Heart right ventricle (tissue), 16 donors: ENCODE data around the gene TFEB. TPM values are rescaled to one million over a fixed set of nuclear protein-coding genes. Genes with fewer than 3 reads are reported as not detected.

Experiments used
- ATAC-seq, 8 donors: fragments of 200-7000 bp; cut with Tn5 transposase; one replicate each; pipeline ENCODE4 v1.9.1; 2020; ENCODE audit warnings: mild to moderate bottlenecking in 8 of 8, moderate library complexity in 8 of 8, moderate number of reproducible peaks in 1 of 8
- DNase-seq, 2 donors: peaks; one replicate each; pipeline ENCODE4 v3.0.0-alpha.2; 2020
- H3K27ac ChIP-seq, 10 donors: fragments of 200-600 bp; sonication (generic) in 2 of 10; one replicate each; pipeline versions ENCODE4 v1.5.0 to v1.8.0; 2020 to 2022; ENCODE audit warnings: mild to moderate bottlenecking in 3 of 10
- H3K27me3 ChIP-seq, 7 donors: fragments of 200-600 bp; one replicate each; pipeline ENCODE4 v1.8.0; 2021 to 2022; ENCODE audit warnings: mild to moderate bottlenecking in 2 of 7
- H3K36me3 ChIP-seq, 9 donors: fragments of 200-600 bp; sonication (generic) in 1 of 9; one replicate each; pipeline versions ENCODE4 v1.5.0 to v1.8.0; 2020 to 2022; ENCODE audit warnings: mild to moderate bottlenecking in 2 of 9
- H3K4me1 ChIP-seq, 9 donors: fragments of 200-600 bp; sonication (generic) in 1 of 9; one replicate each; pipeline versions ENCODE4 v1.5.0 to v1.8.0; 2020 to 2022; ENCODE audit warnings: mild to moderate bottlenecking in 4 of 9
- H3K4me3 ChIP-seq, 10 donors: fragments of 200-600 bp; sonication (generic) in 2 of 10; one replicate each; pipeline versions ENCODE4 v1.5.0 to v1.8.0; 2020 to 2022; ENCODE audit warnings: mild to moderate bottlenecking in 7 of 10, moderate library complexity in 2 of 10
- H3K9me3 ChIP-seq, 11 donors: fragments of 200-600 bp in 10 of 11; sonication (generic) in 2 of 11; one replicate each; pipeline versions ENCODE4 v1.5.0 to v1.8.0; 2013 to 2022; ENCODE audit warnings: mild to moderate bottlenecking in 2 of 11, control low read depth in 1 of 11, moderate library complexity in 1 of 11
- WGBS, 2 donors: extraction: QIAGEN DNeasy Blood & Tissue Kit; methylation state at CpG; one replicate each; pipeline ENCODE4 v1.1.7; 2013; ENCODE audit warnings: inconsistent platforms in 1 of 2; 5-methylcytosine and 5-hydroxymethylcytosine counted together
- intact Hi-C, 10 donors: fragments of 100-400 bp; cut with DNase I; formaldehyde crosslinking; loops; one replicate each; pipeline versions ENCODE4 v1.11.1 to v1.14.2; 2022
- polyA plus RNA-seq, 2 donors: library from polyadenylated mRNA; stranded (reverse); fragments of 200-250 nt; gene quantifications; one replicate each; pipeline ENCODE4 v1.2.3, GENCODE V29; 2013
- total RNA-seq, 10 donors: library from RNA; stranded (reverse); fragmentation: NEBNext Ultra II Directional in 3 of 10; extraction: Animal tissue kit (Norgen Biotek cat#: 25700) in 3 of 10; gene quantifications; one replicate each; pipeline versions ENCODE4 v1.2.1 to v1.2.4, GENCODE V29; 2021 to 2023
- TF ChIP-seq, protein P1 (sequence below), 9 donors: fragments of 200-600 bp; sonication (generic) in 2 of 9; IDR thresholded peaks; one replicate each; pipeline versions ENCODE4 v1.5.0 to v1.8.0; 2021 to 2022; ENCODE audit warnings: antibody characterized with exemption in 9 of 9, mild to moderate bottlenecking in 5 of 9, moderate library complexity in 1 of 9
- donor health status: Arrhythmogenic right ventricular cardiomyopathy.
- donor health status: ischemic (EF 13 %, LVEDD 7.1; RV severe dilation, severe dysfunction).
- donor health status: healthy with polysubstance abuse.
- donor health status: DM: no; HTN: yes; CAD: no.
- donor health status: DM: no; HTN: no; CAD: no.
- donor health status: ischemic (EF 25% LVEDD 6.9; RV normal size, moderate dysfunction).
- donor health status: ischemic (EF 25% LVEDD 5.7; RV mildly dilated, moderate dysfunction).
- donor health status: healthy.
- donor health status: DM: yes; HTN: yes; CAD: no.
- donor health status: Ischemic cardiomyopathy.
- donor health status: ischemic (EF 35%, LVEDD 5.7; RV mildly dilated, moderate dysfunction).
- donor health status: nonischemic (EF 11% LVEDD 7.7; RV severe dilation, severe dysfunction).
- donor health status: DM: yes; HTN: yes; CAD: no.
- donor health status: PGD.
- donor health status: ischemic (EF 29% LVEDD 5.4; RV normal size, mild dysfunction).
- donor health status: nonischemic (EF 23%, LVEDD 6.1; RV moderate dilation, normal function).

Gene TFEB
- total and polyA plus RNA-seq, 12 donors, result 29.2 to 52.3 (median 39.6) TPM

DNA sequence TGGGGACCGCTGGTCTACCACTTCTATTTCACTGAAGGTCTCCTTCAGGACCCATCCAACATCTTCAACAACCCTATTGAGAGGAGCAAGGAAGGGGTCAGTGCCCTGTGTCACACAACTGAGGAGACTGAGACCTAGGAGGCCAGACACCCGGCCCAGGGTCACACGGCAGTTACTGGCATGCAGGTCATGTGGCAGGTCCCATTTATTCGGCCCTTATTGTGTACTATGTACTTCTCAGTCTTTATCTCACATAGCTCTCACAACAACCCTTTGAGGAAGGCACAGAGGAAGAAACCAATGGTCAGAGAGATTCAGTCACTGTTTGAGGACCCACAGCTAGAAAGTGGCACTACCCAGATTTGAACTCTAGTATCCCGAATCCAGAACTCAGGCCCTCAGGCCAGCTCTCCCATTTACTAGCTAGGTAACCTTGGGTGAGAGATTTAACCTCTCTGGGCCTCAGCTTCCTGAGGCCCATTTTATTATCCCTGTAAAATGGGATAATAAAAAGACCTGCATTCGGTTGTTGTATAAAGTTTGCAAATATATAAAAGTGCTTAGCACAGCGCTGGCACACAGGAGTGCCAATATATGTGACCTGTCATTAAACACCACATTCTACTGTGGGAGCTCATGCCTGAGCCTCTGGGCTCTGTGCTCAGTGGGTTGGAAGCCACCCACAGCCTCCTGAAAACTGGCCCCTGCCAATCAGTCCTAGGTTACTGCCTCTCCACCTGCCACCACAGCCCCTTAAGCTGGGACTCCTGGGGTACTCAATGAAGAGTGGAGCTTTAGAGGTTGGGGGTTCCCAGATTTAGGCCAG is 15.8 kb downstream of the TFEB start:
- H3K27me3 ChIP-seq, result no peaks in the 10 kb centered on the region
- H3K9me3 ChIP-seq, result no peaks in the 10 kb centered on the region
- 66 to 82% methylated on average over 7 of the region's 7 CpGs for WGBS, 2 donors
- ATAC-seq (no peak), DNase-seq (no peak)
- TF ChIP-seq, protein P1, sequence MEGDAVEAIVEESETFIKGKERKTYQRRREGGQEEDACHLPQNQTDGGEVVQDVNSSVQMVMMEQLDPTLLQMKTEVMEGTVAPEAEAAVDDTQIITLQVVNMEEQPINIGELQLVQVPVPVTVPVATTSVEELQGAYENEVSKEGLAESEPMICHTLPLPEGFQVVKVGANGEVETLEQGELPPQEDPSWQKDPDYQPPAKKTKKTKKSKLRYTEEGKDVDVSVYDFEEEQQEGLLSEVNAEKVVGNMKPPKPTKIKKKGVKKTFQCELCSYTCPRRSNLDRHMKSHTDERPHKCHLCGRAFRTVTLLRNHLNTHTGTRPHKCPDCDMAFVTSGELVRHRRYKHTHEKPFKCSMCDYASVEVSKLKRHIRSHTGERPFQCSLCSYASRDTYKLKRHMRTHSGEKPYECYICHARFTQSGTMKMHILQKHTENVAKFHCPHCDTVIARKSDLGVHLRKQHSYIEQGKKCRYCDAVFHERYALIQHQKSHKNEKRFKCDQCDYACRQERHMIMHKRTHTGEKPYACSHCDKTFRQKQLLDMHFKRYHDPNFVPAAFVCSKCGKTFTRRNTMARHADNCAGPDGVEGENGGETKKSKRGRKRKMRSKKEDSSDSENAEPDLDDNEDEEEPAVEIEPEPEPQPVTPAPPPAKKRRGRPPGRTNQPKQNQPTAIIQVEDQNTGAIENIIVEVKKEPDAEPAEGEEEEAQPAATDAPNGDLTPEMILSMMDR (IDR thresholded peaks at IDR 0.05), result no peak
- no peak overlapping the region for H3K4me3 ChIP-seq
- peaks cover 27 to 100% (median 86%) of the 10 kb centered on the region in 9 donors for H3K4me1 ChIP-seq
- H3K27ac ChIP-seq, result peak overlapping the region in 8 of 10 donors; percentile 2 to 88 (median 42)
- peaks cover 0 to 2% (median 0%) of the 10 kb centered on the region in 9 donors for H3K36me3 ChIP-seq
- intact Hi-C loops, result no loop called here

DNA sequence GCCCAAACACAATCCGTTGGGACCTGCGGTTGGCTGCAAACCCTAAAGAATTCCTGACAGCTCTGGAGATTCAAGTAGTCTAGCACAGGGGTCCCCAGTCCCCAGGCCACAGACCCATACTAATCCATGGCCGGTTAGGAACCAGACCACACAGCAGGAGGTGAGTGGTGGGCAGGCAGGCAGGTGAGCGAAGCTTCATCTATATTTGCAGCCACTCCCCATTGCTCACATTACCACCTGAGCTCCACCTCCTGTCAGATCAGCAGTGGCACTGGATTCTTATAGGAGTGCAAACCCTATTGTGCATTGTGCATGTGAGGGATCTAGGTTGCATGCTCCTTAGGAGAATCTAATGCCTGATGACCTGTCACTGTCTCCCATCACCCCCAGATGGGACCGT is 16.6 kb downstream of the TFEB start:
- intact Hi-C loops, result no loop called here
- Histone ChIP-seq H3K9me3 (no peaks in the 10 kb centered on the region), H3K27ac (peak overlapping the region in 4 of 10 donors; percentile 15 to 91 (median 74)), H3K27me3 (no peaks in the 10 kb centered on the region), H3K4me1 (peaks cover 19 to 100% (median 86%) of the 10 kb centered on the region in 9 donors), H3K36me3 (peaks cover 0 to 5% (median 0%) of the 10 kb centered on the region in 9 donors), H3K4me3 (no peak overlapping the region)
- 64 to 73% methylated on average over 5 of the region's 5 CpGs for WGBS, 2 donors
- ATAC-seq (no peak), DNase-seq (no peak)
- TF ChIP-seq, protein P1 (IDR thresholded peaks at IDR 0.05), result no peak

DNA sequence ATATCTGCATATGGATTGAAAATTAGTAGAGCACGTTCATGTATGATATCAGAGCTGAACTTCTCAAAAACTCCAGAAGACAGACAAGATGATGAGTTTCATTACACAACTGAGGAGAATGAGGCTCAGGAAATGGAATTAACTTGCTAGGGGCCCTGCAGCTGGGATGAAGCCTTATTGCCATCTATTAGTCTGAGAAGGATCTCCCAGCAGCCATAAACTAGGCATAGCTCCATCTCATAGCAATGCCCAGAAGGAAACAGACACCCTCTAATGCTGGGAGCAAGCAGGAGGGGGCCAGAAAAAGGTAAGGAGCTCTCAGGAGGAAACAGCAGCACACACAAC is 18.0 kb downstream of the TFEB start:
- Histone ChIP-seq H3K27ac (peak overlapping the region; percentile 18 to 91 (median 79)), H3K27me3 (no peaks in the 10 kb centered on the region), H3K36me3 (peaks cover 0 to 5% (median 0%) of the 10 kb centered on the region in 9 donors), H3K4me3 (no peak overlapping the region), H3K9me3 (no peaks in the 10 kb centered on the region), H3K4me1 (peaks cover 19 to 100% (median 86%) of the 10 kb centered on the region in 9 donors)
- TF ChIP-seq, protein P1 (IDR thresholded peaks at IDR 0.05), result no peak
- ATAC-seq (no peak), DNase-seq (no peak)
- WGBS, 2 donors, result 50 to 59% methylated on average over 1 of the region's 1 CpG
- intact Hi-C loops, result no loop called here

DNA sequence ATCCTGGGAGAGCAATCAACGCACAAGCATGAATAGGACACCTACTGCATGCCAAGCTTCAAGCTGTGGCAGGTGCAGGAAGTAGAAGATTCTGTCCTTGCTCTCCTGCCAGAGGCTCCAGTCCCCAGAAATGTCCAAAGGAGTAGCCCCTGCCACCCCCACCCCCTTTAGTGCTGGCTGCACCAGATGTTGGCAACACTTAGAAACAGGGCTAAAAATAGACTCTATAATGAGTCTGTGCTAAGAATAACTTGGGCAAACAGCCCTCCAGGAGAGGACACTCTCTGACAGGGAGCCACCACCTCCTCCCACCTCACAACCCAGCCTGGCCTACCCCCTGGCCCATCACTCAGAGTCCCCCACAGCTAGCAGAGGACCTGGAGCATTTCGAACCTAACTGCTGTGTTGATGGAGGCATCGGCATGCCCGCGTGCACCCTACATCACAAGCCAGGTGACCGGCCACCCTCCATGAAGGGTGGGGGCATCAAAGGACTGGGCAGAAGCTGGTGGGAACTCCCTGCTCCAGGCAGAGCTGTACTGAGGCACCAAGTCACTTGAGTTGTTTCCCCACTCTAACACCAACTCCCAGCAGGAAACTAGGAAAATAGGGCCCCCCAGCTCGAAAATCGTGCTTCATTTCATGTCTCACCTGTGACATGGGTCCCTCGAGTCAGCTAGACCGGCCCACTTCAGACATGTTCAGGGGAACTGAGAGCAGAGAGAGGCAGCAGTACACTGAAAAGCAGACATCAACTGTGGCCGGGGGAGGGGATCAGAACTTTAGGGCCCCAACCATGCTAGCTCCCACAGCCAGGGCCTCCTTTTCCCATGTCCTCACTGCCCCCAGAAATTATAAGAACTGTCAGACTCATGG is 18.7 kb downstream of the TFEB start:
- ATAC-seq, result peak; percentile 42 to 79 (median 61)
- peak in 1 of 2 donors; percentile 60 for DNase-seq
- 44 to 65% methylated on average over 11 of the region's 11 CpGs for WGBS, 2 donors
- H3K4me1 ChIP-seq, result peaks cover 22 to 100% (median 89%) of the 10 kb centered on the region in 9 donors
- H3K36me3 ChIP-seq, result peaks cover 0 to 5% (median 0%) of the 10 kb centered on the region in 9 donors
- no peak overlapping the region for H3K4me3 ChIP-seq
- no peaks in the 10 kb centered on the region for H3K9me3 ChIP-seq
- TF ChIP-seq, protein P1 (IDR thresholded peaks at IDR 0.05), result no peak
- intact Hi-C loops, result no loop called here
- peak overlapping the region; percentile 52 to 91 (median 79) for H3K27ac ChIP-seq
- H3K27me3 ChIP-seq, result no peaks in the 10 kb centered on the region
